Stimulated activated CD4-positive, alpha-beta T cell treated with anti-CD3 and anti-CD28 coated beads, Interleukin-1b, Interleukin-23, amount 100 ng/mL, for 24 hours (primary cell): Measurements from ENCODE around the gene MAML3.

ENCODE experiments used
- DNase-seq, 4 experiments: peaks; one replicate each; pipeline ENCODE4 v3.0.0-alpha.2; 2020; ENCODE audit warnings: low read depth in 4 of 4, low spot score in 1 of 4

The MAML3 gene

GRCh38 chr4:140153718-140154571 is at the start of gene MAML3:
Gene MAML3, minus strand, starts transcription at chr4:140154184. Its CDS starts 857 bp downstream, at chr4:140153327.
- DNase-seq: peak in 3 of 4 experiments; percentile 53 to 69 (median 58)

- no peak for DNase-seq
These were observed 45.0 kb upstream of the MAML3 start for GRCh38 chr4:140198942-140199341.

GRCh38 chr4:140195806-140196205 is 41.8 kb upstream of the MAML3 start:
- DNase-seq: no peak

DNA sequence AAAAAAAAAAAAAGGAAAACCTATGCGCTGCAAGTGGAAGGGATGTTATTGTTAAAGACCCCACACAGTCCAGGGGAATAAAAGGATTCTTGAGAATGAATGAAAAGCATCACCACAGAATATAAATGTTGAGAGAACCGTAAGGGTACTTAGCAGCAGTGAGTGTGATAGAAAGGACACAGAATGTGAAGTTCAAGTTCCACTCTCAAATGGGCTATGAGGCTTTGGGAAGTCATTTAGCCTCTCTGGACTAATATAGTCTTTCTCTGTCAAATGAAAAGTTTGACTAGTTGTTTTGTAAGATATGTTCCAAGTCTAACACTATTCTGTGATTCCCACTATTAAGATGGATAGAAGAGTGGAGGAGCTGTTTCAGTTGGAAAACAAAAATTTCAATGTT is 35.8 kb upstream of the MAML3 start:
- DNase-seq: no peak

GRCh38 chr4:140188975-140189374 is 35.0 kb upstream of the MAML3 start:
- no peak for DNase-seq

GRCh38 chr4:140187316-140187695 is 33.3 kb upstream of the MAML3 start:
- DNase-seq: no peak

GRCh38 chr4:140186651-140187315 is 32.8 kb upstream of the MAML3 start:
- no peak for DNase-seq

DNA sequence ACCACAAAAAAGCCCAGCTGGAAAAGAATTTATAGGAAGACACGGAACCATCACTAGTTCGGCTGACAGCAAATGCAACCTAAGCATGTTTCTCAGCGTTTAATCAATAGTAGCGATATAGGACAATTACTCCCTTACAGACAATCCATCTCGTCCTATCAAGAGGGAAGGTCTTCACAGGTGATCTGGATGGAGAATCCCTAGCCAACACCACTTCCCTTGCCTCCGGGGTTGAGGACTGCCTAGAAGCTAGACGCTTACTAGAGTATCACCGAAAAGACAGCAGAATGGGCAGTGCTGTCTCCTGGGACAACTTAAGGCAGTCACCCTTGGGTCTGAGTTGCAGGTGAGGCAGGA is 32.1 kb upstream of the MAML3 start:
- no peak for DNase-seq

DNA sequence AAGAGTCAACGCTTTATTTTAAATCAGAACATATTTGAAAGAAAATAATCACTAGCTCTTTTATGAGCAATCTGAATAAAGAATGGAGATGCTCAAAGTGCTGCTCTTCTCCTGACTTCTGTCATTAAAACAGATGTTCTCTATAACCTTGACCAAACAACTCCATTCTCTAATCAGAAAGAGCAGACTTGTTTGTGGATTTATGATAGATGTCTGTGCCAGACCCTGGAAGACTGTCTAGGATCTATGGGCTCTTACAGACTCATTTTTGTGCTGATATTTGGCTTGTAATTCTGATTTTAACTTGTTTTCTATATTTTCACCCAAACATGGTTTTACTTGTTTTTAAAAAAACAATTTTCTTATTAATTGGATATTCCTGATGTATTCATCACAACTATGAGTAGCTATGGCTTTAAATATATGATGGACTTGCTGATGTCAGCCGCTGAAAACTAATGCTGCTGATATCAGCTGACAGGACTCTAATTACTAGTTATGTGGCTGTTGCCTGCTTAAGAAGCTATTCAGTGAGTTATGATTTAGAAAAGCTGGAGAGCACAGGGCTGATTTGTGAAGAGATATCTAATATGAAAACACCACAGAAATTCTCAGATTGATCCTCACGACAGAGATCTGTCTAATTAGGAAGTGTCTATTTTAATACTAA is 31.6 kb upstream of the MAML3 start:
- DNase-seq: no peak

DNA sequence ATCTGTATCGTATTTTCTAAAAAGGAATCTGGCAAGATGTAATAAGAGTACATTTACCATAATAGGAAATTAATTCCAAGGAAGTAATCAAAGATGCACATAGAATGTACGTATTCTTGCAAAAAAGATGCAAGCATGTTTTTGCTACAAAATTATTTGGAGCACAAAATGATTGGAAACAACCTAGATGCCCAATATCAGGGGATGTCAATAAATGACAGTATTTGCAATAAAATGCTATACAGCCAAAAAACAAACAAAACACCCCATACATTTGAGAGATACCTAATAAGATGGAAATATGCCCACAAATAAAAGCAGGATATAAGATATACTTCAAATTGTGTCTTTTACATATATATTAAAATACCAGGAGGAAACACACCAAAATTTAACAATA is 29.3 kb upstream of the MAML3 start:
- DNase-seq: no peak

GRCh38 chr4:140180577-140180976 is 26.6 kb upstream of the MAML3 start:
- DNase-seq: no peak

DNA sequence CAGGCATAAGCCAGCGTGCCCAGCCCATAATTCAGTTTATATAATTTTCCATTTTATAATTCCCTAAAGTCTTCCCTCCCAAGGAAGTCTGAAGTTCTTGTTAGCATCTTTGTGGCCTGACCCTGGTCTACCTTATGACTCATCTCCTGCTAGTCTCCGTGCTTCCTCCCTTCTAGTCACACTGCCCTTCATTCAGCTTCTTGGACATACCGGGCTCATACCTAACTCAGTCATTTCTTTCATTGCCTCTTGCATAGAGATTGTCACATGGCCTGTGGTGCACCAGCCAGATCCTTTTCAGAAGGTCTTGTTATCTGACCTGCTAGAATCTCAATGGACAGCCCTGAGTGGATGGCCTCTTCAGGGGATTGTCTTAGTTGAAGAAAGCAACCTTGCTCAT is 22.8 kb upstream of the MAML3 start:
- DNase-seq: no peak

GRCh38 chr4:140174543-140174942 is 20.6 kb upstream of the MAML3 start:
- no peak for DNase-seq

GRCh38 chr4:140172960-140173359 is 19.0 kb upstream of the MAML3 start:
- DNase-seq: no peak

DNA sequence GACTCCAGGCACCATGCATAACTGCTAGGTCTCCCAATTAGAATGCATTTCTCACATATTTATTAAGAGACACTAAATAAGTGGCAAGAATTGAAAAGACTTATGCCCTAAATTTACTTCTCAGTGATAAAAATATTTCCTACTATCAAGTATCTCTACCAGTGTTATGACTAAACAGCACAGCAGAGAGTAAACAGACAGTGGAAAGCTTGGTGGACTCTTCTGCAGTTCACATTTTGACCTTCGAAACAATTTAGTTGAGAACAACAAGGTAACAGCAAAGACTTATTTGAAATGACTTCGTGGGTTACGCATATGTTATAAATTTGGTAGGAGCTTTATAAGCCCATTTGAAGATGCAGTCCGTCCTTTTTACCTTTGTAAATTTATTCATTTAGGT is 16.3 kb upstream of the MAML3 start:
- DNase-seq: no peak

- DNase-seq: no peak
These were observed 15.0 kb upstream of the MAML3 start for GRCh38 chr4:140168936-140169335.

DNA sequence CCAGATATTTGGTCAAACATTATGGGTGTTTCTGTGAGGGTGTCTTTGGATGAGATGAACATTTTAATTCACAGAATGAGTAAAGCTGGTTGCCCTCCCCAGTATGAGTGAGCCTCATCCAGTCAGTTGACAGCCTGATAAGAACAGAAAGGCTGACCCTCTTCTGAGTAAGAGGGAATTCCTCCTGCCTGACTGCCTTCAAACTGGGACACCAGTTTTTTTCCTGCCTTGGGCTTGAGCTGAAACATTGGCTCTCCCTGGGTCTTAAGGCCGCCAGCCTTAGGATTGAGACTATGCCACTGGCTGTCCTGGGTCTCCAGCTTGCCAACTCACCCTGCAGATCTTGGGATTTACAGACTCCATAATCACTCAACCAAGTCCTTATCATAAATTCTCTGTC is 14.5 kb upstream of the MAML3 start:
- no peak for DNase-seq

- no peak for DNase-seq
These were observed 9.2 kb upstream of the MAML3 start for GRCh38 chr4:140163029-140163810.

- no peak for DNase-seq
These were observed 8.6 kb upstream of the MAML3 start for GRCh38 chr4:140162596-140162995.

DNA sequence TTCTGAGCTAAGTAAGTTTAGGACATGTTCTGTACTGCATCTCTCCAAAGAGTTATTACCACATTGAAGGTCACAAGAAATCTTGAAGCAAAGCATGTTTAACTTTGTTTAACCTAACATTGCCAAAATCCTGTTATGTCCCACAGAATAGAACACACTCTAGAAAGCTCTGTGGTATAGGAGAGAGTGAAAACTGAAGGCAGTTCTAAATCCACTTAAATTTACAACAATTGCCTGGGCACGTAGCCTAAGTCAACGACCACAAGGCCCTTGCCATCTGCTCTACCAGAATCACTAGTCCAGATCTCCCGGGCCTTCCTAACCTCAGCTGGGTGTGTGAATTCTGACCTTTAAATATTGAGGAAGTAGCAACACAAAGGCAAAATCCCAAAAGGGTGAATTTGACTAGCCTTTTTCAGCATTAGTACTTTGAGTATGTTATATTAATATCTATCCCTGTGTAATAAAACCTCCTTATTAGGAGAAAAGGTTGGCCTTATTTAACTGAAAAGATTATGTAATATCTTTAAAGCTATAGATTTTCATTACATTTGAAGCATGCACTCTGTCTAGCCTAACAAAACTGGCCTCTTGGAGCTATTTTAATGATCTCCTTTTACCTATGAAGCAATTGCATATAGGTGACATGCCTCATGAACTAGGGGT is 4.5 kb upstream of the MAML3 start:
- DNase-seq: no peak

GRCh38 chr4:140157341-140157740 is 3.4 kb upstream of the MAML3 start:
- no peak for DNase-seq
